HepG2 (cell line): Measurements from ENCODE around the gene RASSF8. TPM values are rescaled to one million over a fixed set of nuclear protein-coding genes. Genes with fewer than 3 reads are reported as not detected.

Experiments used
- ATAD3A ChIP-seq: sonication (generic); formaldehyde crosslinking; IDR thresholded peaks from 2 replicates; pipeline ENCODE4 v1.4.0; 2020; ENCODE audit warnings: missing genetic modification reagents
- E2F1 ChIP-seq: sonication (generic); formaldehyde crosslinking; IDR thresholded peaks from 2 replicates; pipeline ENCODE4 v1.5.0; 2020; ENCODE audit warnings: missing genetic modification reagents
- GABPB1 ChIP-seq: IDR thresholded peaks from 2 replicates; pipeline ENCODE4 v1.6.1; 2016; ENCODE audit warnings: mild to moderate bottlenecking, missing genetic modification reagents, moderate library complexity, missing compliant biosample characterization
- HDAC6 ChIP-seq: fragments of 200-600 bp; sonication (generic); IDR thresholded peaks from 2 replicates; pipeline ENCODE4 v1.7.0; 2017; ENCODE audit warnings: mild to moderate bottlenecking, antibody characterized with exemption, low read length, low read depth
- HMG20B ChIP-seq: conservative IDR thresholded peaks from 2 replicates; pipeline ENCODE4 v1.6.1; 2016; ENCODE audit warnings: missing genetic modification reagents, missing compliant biosample characterization
- NCOR1 ChIP-seq: fragments of 200-600 bp; sonication (generic); IDR thresholded peaks from 2 replicates; pipeline ENCODE4 v1.7.0; 2017; ENCODE audit warnings: antibody characterized with exemption, low read length, borderline replicate concordance
- NFYB ChIP-seq: sonication (generic); formaldehyde crosslinking; IDR thresholded peaks from 2 replicates; pipeline ENCODE4 v1.4.0; 2020; ENCODE audit warnings: missing genetic modification reagents
- PBX3 ChIP-seq: sonication (generic); formaldehyde crosslinking; IDR thresholded peaks from 2 replicates; pipeline ENCODE4 v1.8.1; 2023; ENCODE audit warnings: missing genetic modification reagents, inconsistent platforms, borderline replicate concordance
- RBM39 ChIP-seq: fragments of 200-400 bp; formaldehyde crosslinking; IDR thresholded peaks from one replicate; pipeline ENCODE4 v1.6.1; 2018; ENCODE audit warnings: antibody characterized with exemption, mild to moderate bottlenecking, low read depth, low read length; ENCODE audit not compliant: poor library complexity, severe bottlenecking
- SP2 ChIP-seq: sonication (generic); formaldehyde crosslinking; IDR thresholded peaks from 2 replicates; pipeline ENCODE4 v1.5.1; 2020; ENCODE audit warnings: mild to moderate bottlenecking, missing genetic modification reagents
- YY1 ChIP-seq: IDR thresholded peaks from 2 replicates; pipeline ENCODE4 v1.6.1; 2011; ENCODE audit warnings: low read length, low read depth, moderate library complexity, mild to moderate bottlenecking; ENCODE audit not compliant: insufficient read depth, insufficient replicate concordance
- ZBTB34 ChIP-seq: sonication (generic); formaldehyde crosslinking; IDR thresholded peaks from 2 replicates; pipeline ENCODE4 v1.8.0; 2022; ENCODE audit warnings: mild to moderate bottlenecking, missing genetic modification reagents
- ZEB1 ChIP-seq: IDR thresholded peaks from 2 replicates; pipeline ENCODE4 v1.6.1; 2012; ENCODE audit warnings: mild to moderate bottlenecking, low read depth, inconsistent platforms; ENCODE audit not compliant: insufficient replicate concordance
- ZNF10 ChIP-seq: sonication (generic); formaldehyde crosslinking; IDR thresholded peaks from 2 replicates; pipeline ENCODE4 v1.4.0; 2020; ENCODE audit warnings: mild to moderate bottlenecking, low read depth, missing genetic modification reagents, borderline replicate concordance
- ZNF564 ChIP-seq: sonication (generic); formaldehyde crosslinking; IDR thresholded peaks from 2 replicates; pipeline ENCODE4 v1.8.1; 2023; ENCODE audit warnings: mild to moderate bottlenecking, missing genetic modification reagents
- ZNF710 ChIP-seq: sonication (generic); formaldehyde crosslinking; IDR thresholded peaks from 2 replicates; pipeline ENCODE4 v1.5.0; 2020; ENCODE audit warnings: mild to moderate bottlenecking, missing genetic modification reagents, borderline replicate concordance
- ZNF816 ChIP-seq: sonication (generic); formaldehyde crosslinking; IDR thresholded peaks from 2 replicates; pipeline ENCODE4 v1.8.0; 2022; ENCODE audit warnings: missing genetic modification reagents, mild to moderate bottlenecking, borderline replicate concordance
- polyA plus RNA-seq, 8 experiments: library from polyadenylated mRNA; depleted of rRNA in 3 of 8; stranded (reverse) in 7 of 8; unstranded in 1 of 8; fragments of >200 nt; fragmentation: Illumina TruSeq in 4 of 8; extraction: Trizol in 4 of 8; gene quantifications; 2 replicates each; pipeline versions ENCODE4 v1.2.1 to v1.2.3, GENCODE V29; 2011 to 2016; ENCODE audit warnings: low read depth in 4 of 8, missing spikeins in 1 of 8, mixed read lengths in 1 of 8; ENCODE audit not compliant: insufficient read depth in 1 of 8
- total RNA-seq, 5 experiments: library from RNA; depleted of rRNA; stranded (reverse); fragments of >200 nt; fragmentation: Illumina TruSeq; extraction: Trizol; gene quantifications; 2 replicates each; pipeline ENCODE4 v1.2.3, GENCODE V29; 2016; ENCODE audit warnings: low read depth in 1 of 5
- TF ChIP-seq, protein P1 (sequence below): sonication (generic); formaldehyde crosslinking; conservative IDR thresholded peaks from 2 replicates; pipeline ENCODE4 v1.8.0; 2022; ENCODE audit warnings: mild to moderate bottlenecking, moderate library complexity, missing genetic modification reagents

The RASSF8 gene
- total and polyA plus RNA-seq, 2 of the 13 experiments (the other 11 are each of a cell fraction or from before 2014, with no cell fraction given): 0.82 to 9.2 TPM

- TF ChIP-seq SP2 (CRISPR knock-in tag): no peak
- TF ChIP-seq HMG20B (CRISPR knock-in tag): 0 out of 2 replicates have a peak, but pooled peaks have one; percentile 18
- no peak for TF ChIP-seq HDAC6
- no peak for TF ChIP-seq RBM39
- no peak for TF ChIP-seq ZBTB34 (CRISPR knock-in tag)
- TF ChIP-seq, protein P1, sequence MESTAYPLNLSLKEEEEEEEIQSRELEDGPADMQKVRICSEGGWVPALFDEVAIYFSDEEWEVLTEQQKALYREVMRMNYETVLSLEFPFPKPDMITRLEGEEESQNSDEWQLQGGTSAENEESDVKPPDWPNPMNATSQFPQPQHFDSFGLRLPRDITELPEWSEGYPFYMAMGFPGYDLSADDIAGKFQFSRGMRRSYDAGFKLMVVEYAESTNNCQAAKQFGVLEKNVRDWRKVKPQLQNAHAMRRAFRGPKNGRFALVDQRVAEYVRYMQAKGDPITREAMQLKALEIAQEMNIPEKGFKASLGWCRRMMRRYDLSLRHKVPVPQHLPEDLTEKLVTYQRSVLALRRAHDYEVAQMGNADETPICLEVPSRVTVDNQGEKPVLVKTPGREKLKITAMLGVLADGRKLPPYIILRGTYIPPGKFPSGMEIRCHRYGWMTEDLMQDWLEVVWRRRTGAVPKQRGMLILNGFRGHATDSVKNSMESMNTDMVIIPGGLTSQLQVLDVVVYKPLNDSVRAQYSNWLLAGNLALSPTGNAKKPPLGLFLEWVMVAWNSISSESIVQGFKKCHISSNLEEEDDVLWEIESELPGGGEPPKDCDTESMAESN (CRISPR knock-in tag): peak; percentile 85
- TF ChIP-seq E2F1 (CRISPR knock-in tag): no peak; the same call in 1 of the 2 replicates
- TF ChIP-seq NCOR1: peak; percentile 75; the same call in 1 of the 2 replicates
- TF ChIP-seq GABPB1: peak; percentile 85
- TF ChIP-seq PBX3: no peak
- peak; percentile 24 for TF ChIP-seq YY1
- no peak; the same call in 1 of the 2 replicates for TF ChIP-seq NFYB (CRISPR knock-in tag)
- TF ChIP-seq ATAD3A (CRISPR knock-in tag): no peak
- TF ChIP-seq ZNF710 (CRISPR knock-in tag): peak; percentile 84
- TF ChIP-seq ZEB1: no peak
- no peak for TF ChIP-seq ZNF10 (CRISPR knock-in tag)
- peak; percentile 93 for TF ChIP-seq ZNF816 (CRISPR knock-in tag)
- peak; percentile 81; the same call in 1 of the 2 replicates for TF ChIP-seq ZNF564 (CRISPR knock-in tag)
Measured at GRCh38 chr12:26113853-26114719, 155.6 kb downstream of the RASSF8 start (continued).
